CD4-positive, alpha-beta T cell treated with Interleukin-4 for 1 hour (primary cell): ENCODE measurements around the gene NID2.
A peak's percentile ranks its signal among the peaks of the same experiment; 100 is the strongest.

ENCODE experiments used
- DNase-seq, 2 donors: peaks; one replicate each; pipeline ENCODE4 v3.0.0-alpha.2; 2020 to 2022

Gene NID2

GRCh38 chr14:51998348-51998747 is 70.5 kb downstream of the NID2 start:
- DNase-seq: no peak

GRCh38 chr14:51996148-51996746 is 72.6 kb downstream of the NID2 start:
- peak in 1 of 2 donors; percentile 64 for DNase-seq

GRCh38 chr14:51993285-51993920 is 75.5 kb downstream of the NID2 start:
- DNase-seq: no peak

GRCh38 chr14:51990488-51990887 is 78.4 kb downstream of the NID2 start:
- no peak for DNase-seq

GRCh38 chr14:51989293-51990234 is 79.3 kb downstream of the NID2 start, which contains the start of gene RTRAF:
TSS of gene RTRAF (plus strand) at chr14:51989546. CDS start at chr14:51989640, 94 bp downstream.
- peak; percentile 92 for DNase-seq

GRCh38 chr14:51988221-51988620 is 80.6 kb downstream of the NID2 start:
- DNase-seq: no peak

GRCh38 chr14:51981218-51981854 is 87.5 kb downstream of the NID2 start:
- no peak for DNase-seq

GRCh38 chr14:51979088-51979709 is 89.7 kb downstream of the NID2 start:
- peak; percentile 80 to 81 for DNase-seq

GRCh38 chr14:51978681-51979085 is 90.2 kb downstream of the NID2 start:
- DNase-seq: no peak

- DNase-seq: no peak
Measured at GRCh38 chr14:51977075-51977474, 91.8 kb downstream of the NID2 start.

GRCh38 chr14:51972566-51972965 is 96.3 kb downstream of the NID2 start:
- no peak for DNase-seq

- no peak for DNase-seq
Measured at GRCh38 chr14:51969852-51970540, 98.9 kb downstream of the NID2 start.

GRCh38 chr14:51967521-51967920 is 101.3 kb downstream of the NID2 start:
- DNase-seq: no peak

GRCh38 chr14:51963286-51963685 is 105.6 kb downstream of the NID2 start:
- DNase-seq: no peak

- no peak for DNase-seq
Measured at GRCh38 chr14:51962711-51963110, 106.1 kb downstream of the NID2 start.

- DNase-seq: no peak
Measured at GRCh38 chr14:51960866-51961265, 108.0 kb downstream of the NID2 start.

GRCh38 chr14:51959928-51960327 is 108.9 kb downstream of the NID2 start:
- DNase-seq: no peak

GRCh38 chr14:51957950-51958349 is 110.9 kb downstream of the NID2 start:
- DNase-seq: no peak
